ENCODE results near the gene EEF2K. TPM values are rescaled to one million over a fixed set of nuclear protein-coding genes. Genes with fewer than 3 reads are reported as not detected.

The EEF2K gene
- total RNA-seq, 1 experiment from 2014 or later, result 31.0 TPM

DNA sequence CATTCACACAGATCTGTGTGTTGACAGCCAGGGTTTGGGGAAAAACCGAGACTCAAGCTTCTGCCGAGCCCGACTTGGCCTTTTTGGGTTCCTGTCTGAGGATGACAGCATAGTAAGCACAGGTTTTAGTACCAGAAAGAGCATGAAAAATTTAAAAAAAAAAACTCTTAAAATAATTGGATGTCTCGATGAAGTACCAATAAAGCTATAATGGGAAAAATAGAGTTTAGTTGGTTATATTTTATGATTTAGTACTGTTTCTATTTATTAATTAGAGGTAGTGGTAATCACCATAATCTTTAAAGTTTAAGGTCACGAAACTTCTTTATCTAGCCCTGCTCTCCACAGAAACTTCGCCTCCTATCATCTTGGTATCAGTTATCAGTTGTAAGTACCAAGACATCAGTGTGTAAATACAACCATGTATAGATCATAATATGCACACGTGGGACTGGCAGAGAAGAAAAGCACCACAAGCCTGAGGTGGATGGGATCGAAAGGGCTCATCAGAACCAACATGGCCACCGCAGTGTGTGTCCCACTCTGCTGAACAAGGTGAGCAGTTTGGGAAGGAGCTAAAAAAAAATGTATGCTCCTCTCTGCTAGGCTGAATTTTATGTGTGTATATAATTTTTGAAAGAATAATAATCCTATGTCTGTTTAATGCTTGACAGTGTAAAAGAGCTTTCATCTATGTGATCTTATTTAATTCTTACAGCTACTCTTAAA is 14.4 kb upstream of the EEF2K start (continued):
- TF ChIP-seq, protein P1, sequence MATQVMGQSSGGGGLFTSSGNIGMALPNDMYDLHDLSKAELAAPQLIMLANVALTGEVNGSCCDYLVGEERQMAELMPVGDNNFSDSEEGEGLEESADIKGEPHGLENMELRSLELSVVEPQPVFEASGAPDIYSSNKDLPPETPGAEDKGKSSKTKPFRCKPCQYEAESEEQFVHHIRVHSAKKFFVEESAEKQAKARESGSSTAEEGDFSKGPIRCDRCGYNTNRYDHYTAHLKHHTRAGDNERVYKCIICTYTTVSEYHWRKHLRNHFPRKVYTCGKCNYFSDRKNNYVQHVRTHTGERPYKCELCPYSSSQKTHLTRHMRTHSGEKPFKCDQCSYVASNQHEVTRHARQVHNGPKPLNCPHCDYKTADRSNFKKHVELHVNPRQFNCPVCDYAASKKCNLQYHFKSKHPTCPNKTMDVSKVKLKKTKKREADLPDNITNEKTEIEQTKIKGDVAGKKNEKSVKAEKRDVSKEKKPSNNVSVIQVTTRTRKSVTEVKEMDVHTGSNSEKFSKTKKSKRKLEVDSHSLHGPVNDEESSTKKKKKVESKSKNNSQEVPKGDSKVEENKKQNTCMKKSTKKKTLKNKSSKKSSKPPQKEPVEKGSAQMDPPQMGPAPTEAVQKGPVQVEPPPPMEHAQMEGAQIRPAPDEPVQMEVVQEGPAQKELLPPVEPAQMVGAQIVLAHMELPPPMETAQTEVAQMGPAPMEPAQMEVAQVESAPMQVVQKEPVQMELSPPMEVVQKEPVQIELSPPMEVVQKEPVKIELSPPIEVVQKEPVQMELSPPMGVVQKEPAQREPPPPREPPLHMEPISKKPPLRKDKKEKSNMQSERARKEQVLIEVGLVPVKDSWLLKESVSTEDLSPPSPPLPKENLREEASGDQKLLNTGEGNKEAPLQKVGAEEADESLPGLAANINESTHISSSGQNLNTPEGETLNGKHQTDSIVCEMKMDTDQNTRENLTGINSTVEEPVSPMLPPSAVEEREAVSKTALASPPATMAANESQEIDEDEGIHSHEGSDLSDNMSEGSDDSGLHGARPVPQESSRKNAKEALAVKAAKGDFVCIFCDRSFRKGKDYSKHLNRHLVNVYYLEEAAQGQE (IDR thresholded peaks at IDR 0.05; ENCODE audit: low read depth), result no peak
- TF ChIP-seq, protein P2, sequence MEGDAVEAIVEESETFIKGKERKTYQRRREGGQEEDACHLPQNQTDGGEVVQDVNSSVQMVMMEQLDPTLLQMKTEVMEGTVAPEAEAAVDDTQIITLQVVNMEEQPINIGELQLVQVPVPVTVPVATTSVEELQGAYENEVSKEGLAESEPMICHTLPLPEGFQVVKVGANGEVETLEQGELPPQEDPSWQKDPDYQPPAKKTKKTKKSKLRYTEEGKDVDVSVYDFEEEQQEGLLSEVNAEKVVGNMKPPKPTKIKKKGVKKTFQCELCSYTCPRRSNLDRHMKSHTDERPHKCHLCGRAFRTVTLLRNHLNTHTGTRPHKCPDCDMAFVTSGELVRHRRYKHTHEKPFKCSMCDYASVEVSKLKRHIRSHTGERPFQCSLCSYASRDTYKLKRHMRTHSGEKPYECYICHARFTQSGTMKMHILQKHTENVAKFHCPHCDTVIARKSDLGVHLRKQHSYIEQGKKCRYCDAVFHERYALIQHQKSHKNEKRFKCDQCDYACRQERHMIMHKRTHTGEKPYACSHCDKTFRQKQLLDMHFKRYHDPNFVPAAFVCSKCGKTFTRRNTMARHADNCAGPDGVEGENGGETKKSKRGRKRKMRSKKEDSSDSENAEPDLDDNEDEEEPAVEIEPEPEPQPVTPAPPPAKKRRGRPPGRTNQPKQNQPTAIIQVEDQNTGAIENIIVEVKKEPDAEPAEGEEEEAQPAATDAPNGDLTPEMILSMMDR (IDR thresholded peaks at IDR 0.05 in 2 of 3, conservative IDR thresholded peaks at IDR 0.05 in 1 of 3; ENCODE audit: borderline replicate concordance in 1 of 3, insufficient read depth in 1 of 3, low read depth in 2 of 3, low read length in 2 of 3), result no peak
- TF ChIP-seq EZH2phosphoT487 (IDR thresholded peaks at IDR 0.05; ENCODE audit: borderline replicate concordance), result no peak
- no peak for TF ChIP-seq ELF1 (IDR thresholded peaks at IDR 0.05; ENCODE audit: borderline replicate concordance, low read depth)
- TF ChIP-seq JUND (IDR thresholded peaks at IDR 0.05), result no peak
- TF ChIP-seq, protein P3, sequence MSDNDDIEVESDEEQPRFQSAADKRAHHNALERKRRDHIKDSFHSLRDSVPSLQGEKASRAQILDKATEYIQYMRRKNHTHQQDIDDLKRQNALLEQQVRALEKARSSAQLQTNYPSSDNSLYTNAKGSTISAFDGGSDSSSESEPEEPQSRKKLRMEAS (IDR thresholded peaks at IDR 0.05), result no peak
